HG02970 (cell line): ENCODE results near the gene PADI2.

Experiments
- ATAC-seq: cut with Tn5 transposase; IDR thresholded peaks from one replicate; pipeline ENCODE4 v1.9.1; 2021; ENCODE audit warnings: mild to moderate bottlenecking, moderate library complexity, moderate number of reproducible peaks; ENCODE audit not compliant: unreplicated experiment, low FRiP score

The PADI2 gene

DNA sequence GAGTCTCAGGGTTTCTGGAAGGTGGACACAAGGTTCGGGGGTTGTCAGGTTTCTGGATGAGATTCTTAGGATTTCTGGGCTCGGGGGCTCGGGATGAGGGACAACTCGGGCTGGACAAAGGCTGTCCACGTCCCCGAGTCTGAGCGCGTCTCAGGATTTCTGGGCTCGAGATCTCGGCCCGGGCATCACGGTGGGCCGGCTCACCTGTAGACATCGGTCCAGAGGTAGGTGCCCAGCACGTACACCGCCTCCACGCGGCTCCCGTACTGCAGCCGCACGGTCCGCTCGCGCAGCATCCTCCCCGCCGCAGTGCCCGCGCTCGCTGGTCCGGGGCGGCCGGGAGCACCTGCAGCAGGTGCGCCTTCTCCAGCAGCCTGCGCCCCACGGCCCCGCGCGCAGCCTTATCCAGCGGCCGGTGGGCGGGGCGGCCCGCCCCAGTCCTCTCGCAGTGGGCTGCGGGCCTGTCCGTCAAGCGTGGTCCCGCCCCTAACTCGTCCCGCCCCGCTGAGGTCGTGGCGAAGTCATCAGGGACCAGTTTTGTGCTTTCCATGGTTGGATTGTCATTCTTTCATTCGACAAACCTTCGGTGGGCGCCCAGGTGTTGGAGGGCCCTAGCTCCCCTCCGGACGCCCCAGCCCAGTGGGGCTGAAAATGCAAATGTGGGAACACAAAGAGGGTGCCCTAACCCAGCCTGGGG is at the start of gene PADI2:
Gene PADI2, minus strand, starts transcription at position 376 of the 697 bp plus-strand sequence. Its CDS starts 80 bp downstream, at position 296.
- no peak for ATAC-seq

DNA sequence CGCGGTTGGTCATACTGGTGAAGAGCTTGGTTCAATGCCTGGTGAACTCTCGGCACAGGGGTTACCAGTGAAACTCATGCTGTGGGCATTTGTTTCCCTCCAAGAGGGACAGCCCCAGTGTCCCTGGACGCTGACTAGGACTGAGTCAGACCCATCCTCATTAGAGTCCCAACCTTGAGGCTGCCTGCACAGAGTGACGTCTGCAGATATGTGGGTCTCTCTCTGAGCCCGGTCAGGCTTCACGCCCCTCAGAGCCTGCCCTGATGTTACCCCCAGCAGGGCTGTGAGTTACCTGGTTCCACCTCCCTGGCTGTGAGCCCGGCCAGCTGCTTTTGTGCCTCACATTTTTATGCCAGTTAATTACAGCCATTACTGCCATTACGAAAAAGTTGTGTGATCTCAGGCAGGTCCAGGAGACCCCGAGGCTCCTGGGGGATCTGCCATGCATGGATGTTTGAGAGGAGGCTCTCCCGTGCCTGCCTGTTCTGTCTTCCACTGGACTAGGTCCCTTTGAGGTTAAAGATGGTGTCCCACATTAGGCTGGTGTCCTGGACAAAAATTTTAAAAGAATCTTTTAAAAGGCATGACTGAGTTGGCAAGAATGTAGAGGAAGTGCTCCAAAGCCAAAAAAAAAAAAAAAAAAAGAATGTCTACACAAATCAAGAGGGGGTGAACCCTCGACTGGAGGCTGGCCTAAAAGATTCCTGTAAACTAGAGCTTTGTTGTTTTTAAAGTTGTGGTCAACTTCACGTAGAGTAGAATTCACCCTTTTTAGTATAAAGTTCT is 49.0 kb upstream of the PADI2 start:
- ATAC-seq: no peak

DNA sequence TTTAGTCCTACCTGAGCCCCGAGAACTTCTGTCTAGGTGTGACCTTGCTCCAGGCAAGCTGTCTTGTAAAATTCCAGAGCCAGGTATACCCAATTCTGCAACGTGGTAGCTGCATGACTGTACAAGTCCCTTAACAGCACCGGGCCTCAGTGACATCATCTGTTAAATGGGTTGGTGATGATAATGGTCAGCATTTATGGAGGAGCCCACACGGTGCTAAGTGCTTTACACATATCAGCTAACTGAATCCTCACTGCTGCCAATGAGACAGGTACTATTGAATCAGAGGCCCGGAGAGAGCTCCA is 48.5 kb upstream of the PADI2 start:
- no peak for ATAC-seq

DNA sequence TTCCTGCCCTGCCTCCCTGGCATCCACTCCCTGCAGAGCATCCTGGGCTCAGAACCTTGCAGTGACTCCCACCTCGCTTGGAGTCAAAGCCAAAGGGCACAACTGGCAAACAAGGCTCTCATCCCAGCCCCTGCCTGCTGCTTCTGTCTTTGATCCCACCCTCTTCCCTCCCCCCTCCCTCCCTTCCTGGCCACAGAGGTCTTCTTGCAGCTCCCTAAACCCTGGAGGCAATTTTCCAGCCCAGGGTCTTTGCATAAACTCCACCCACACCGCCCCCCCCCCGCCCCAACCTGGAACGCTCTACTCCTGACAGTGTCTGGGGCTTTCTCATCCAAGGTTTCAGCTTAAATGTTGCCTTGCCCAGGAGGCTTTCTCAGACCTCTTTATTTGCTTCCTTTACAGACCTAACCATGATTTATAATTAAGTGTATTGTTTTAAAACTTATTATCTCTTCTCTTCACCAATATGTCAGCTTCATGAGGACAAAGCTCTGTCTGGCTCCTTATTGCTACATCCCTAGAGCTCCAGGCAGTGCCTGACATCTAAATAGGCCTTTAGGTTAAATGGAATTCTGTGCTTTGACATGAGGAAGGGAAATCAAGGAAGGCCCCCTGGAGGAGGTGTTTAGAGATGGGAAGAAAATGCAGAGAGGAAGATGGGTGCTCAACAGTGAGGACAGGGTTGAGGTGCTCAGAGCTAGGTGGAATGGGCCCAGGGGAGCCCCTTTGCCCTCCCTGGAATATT is 48.0 kb upstream of the PADI2 start:
- ATAC-seq: no peak

DNA sequence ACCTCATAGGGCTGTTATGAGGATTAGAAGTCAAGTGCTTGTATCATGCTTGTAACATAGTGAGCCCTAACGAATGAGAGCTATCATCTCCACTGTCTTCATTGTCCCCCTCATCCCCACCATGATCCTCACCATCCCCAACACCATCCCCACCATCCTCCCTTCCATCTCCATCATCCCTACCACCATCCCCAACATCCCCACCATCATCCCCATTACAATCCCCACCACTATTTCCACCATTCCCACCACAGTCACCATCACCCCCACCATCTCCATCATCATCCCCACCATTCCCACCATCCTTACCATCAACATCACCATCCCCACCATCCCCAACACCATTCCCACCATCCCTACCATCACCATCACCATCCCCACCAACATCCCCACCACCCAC is 46.6 kb upstream of the PADI2 start:
- no peak for ATAC-seq

DNA sequence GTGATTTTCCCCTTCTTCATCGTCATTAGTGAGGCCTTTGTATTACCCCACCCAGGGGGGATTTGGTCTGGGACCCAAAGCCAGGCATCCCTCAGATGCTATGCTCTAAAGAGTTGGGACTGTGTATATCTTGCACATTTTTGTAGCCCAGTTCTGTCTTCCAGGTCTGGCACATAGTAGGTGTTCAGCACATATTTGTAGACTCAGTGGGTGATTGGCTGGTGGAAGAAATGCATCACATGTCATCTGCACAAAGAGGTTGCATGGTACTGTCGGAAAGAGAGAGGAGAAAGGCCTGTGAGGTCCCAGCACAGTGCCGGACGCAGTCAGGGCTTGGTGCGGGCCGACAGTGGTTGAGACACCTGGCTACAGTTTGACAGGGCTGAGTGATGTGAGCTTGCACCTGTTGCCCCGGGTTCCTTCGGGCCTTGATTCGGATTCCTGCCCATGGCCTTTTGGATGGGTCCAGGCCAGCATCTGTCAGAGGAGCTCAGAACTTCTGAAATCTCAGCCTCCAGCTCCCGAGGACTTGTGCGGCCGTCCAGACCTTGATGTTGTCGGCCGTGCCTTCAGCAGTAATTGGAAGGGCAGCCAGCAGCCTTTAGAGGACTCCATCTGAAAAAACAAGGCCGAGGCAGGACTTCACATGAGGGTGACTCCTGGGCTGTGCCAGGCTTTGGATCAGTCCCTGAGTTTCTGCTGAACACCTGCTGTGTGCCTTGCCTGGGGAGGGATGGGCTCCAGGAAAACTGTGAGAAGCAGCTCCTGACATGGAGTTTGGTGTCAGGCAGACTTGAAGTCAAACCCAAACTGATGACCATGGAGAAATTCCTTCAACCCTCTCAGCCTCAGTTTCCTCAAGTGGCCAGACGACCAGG is 44.8 kb upstream of the PADI2 start:
- no peak for ATAC-seq

DNA sequence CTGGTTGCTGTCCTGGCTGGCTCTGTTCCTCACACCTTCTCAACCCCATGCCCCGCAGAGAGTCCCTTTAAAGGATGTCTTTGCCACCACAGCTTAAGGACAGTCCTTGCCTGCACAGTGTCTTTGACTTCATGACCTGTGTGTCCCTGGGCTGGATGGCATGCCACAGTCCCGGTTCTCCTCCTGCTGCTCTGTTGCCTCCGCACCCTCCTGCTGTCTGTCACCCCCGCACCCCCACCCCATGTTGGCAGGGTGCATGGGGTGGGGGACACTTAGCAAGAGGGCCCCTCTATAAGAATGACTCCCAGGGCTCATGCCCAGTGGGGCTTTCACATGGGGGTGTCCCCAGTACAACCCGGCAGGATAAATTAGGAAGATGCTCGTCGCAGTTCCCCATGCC is 44.1 kb upstream of the PADI2 start:
- no peak for ATAC-seq

DNA sequence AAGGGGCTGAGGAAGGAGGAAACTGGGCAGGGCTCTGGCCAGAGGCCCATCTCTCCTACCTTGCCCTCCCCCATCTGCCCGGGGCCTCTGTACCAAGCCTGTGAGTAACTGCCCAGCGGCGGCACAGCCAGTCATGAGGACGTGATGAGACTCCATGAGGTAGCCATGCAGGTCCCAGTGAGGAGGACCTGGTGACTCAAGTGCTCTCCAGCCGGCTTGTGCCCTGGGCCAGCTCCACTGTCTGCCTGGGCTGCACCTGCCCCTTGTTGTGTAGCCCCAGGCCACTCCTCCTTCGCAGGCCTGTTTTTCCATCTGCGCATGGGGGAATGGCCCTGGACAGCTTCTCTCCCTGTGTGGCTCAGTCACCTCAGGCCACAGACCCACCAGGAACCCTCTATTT is 43.7 kb upstream of the PADI2 start:
- ATAC-seq: no peak

DNA sequence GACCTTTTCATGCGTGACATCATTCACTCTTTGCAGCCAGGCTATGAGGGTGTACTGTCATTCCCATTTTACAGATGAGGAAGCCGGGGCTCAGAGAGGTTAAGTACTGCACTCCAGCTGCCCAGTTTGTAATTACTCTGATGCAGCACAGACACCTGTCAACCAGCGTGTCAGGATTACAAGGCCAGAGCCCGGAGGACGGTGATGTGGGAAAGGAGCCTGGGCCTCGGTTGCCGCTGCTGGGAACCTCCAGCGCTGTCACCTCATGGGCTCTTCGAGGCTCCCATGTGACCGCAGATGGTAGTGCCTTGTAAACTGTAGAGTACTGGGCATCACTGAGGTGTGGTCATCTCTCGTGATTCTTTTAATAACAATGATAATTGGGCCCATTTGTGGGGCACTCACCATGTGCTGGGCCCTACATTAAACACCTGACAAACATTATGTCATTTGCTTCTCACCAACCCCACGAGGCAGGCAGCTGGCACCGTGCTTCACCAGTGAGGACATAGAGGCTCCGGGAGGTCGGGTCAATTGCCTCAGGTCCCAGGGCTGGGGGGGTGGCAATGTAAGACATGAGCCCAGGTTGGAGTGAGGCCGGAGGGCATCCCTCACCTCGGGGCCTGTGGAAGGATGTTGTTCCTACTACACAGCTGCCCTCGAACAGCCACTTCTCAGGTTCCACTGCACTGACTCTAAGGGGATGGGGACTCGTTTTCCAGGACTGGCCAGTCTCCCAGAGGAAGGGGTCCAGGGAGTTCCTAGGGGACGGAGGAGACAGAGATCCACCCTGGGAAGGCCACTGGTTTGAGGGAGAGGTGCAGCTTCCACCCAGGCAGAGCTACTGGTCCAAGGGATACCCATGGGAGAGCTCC is 42.9 kb upstream of the PADI2 start:
- ATAC-seq: no peak

DNA sequence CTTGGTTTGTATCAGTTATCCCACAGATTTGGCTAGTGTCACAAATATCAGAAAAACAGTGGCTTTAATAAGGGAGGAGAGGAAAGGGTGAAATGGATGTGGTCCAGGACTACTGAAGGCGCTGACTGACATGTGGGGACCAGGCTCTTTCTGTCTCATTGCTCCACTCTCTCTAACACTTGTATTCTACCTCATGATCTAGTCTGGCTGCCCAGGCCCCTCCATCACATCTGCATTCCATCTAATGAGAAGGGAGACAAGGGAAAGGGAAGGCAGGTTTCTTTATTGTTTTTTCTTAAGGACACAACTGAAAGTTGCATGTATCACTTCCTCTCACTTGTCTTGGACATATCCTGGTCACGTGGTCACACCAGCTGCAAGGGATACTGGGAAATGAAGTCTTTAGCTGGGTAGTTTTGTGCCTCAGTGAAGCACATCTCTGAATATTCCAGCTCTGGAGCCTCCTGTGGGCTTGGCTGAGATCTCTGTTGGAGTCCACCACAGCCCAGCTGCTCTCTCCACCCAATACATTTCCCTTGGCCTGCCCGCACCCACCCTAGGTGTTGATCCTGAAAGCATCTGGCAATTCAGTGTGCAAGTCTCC is 42.0 kb upstream of the PADI2 start:
- no peak for ATAC-seq

DNA sequence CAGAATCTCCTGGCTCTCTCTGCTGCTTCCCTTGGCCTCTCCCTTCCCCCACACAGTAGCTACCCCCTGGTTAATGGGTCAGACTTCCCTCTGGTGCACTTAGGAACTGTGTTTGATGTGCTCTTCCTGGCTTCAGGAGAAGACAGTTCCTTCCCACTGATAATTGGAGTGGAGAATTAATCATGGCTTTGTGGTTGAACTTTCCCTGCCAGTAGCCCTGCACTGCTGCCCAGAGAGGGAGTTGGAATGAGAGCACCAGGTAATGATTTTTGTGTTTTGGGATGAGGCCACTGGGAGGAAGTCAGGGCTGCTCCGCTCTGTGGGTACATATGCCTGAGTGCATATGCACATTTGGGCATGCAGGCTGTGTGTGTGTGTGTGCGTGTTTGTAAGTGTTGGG is 39.7 kb upstream of the PADI2 start:
- no peak for ATAC-seq

DNA sequence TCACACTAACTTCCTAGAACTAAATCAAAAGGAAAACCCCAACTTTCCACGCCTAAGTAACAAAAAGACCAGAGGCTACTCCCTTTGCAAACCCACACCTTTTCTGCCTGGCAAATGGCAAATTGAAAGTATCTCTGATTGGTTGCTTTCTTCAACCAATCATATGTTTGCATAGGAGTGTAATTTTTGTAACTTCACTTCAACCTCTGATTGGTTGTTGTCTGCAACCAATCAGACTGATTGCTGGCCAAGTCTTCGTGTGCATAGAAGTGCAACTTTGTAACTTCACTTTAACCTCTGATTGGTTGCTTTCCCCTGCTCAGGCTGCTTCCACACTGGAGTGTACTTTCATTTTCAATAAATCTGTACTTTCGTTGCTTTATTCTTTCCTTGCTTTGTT is 36.9 kb upstream of the PADI2 start:
- no peak for ATAC-seq

DNA sequence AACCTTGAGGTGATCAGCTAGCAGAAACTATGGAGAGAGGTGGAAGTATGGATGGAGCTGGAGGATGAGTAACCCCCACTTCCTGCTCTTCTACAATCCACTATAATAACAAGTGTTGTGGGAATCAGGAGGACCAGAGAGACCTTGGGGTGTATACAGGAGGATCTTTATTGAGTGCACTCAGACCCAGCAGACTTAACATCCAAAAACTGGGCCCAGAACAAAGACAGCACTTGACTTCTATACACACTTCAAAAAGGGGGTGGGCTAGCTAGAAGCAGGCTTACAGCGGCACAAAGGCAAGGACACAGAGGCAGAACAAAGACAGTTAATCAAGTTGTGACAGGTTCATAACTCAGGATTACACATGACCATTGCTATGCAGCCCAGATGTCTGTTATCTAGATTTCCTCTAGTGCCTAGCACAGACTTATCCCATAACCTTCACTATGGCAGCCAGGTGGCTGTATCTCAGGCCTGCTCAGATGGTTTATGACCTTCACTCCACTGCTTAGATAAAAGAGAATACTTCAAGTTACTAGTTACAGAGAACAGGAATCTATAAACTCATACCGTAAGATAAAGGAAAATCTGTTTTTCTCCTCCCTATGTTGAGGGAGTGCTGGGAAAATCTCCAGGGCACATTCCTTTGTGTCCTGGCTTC is 36.1 kb upstream of the PADI2 start:
- no peak for ATAC-seq

DNA sequence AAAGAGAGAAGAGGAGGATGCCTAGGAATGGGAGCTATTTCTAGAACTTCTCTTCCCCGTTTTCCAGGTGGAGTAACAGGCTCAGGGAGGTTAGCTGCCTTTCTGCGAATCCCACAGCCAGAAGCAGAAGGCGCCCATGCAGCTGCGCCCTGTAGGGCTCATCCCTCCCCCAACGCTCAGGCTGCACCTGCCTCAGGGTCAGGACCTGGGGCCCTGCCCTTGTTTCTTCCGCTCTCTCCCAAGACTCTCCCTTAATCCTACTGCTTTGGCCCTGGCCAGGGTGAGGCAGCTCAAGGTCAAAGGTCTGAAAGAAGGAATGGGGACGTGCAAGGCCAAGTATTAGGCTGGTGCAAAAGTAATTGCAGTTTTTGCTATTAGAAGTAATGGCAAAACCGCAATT is 30.5 kb upstream of the PADI2 start:
- no peak for ATAC-seq

DNA sequence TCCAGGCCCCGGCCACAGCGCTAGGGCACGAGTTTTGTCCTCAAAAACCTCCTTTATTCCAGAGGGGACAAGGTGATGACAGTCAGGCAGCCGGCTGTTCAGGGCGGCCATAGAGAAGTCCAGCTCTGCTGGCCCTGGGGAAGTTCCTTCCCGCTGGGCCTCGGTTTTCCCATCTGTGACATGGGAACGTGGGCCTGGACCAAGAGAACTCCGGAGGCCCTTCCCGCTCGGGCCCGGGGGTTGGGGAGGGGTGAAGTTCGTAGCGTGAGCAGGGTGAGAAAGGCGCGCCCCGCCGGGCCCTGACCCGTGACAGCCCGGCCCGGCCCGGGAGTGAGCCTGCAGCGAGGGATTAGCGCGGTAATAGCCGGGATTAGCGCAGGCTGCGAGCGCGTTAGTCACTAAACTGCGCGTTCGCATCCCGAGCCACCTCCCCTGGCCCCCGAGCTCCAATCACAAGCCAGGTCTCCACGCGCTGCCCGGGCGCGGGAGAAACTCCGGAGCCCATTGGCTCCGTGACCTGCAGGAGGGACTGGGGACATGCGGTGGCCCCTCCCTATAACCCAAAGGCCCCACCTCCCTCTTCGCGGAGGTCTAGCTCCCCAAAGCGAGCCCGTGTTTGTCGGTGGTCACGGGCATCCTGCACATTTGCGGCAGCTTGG is 29.8 kb upstream of the PADI2 start:
- no peak for ATAC-seq

DNA sequence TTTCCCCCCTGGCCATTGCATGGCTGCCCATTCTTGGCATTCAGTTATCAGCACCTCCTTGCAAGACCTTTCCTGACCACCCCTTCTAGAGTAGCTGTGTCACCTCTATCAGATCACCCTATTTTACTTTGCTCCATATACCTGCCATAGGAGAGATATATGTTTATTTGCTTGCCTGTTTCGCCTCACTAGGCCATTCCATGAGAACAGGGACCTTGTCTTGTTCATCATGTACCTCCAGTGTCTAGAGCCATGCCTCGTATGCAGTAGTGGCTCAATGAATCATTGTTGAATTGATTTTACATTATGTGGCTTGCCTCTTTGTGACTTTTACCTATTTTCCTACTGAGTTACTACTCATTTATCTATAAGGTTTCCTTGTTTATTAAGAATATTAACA is 26.4 kb upstream of the PADI2 start:
- ATAC-seq: no peak

DNA sequence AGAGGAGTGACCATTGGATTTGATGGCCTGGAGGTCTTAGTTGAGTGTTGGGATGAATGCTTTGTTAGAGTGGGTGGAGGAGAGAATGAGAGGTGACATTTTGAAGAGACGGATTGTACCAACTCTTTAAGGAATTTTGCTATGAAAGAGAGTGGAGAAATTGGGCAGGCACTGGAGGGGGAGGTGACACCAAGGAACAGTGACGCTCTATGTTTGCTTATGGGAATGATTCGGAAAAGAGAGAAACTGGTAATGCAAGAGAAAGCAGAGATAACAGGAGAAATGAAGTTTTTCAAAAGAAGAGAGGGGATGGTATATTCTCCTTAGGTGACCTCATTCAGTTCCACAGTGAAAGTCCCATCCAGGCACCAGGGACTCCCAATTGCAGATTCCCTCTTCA is 24.5 kb upstream of the PADI2 start:
- ATAC-seq: no peak

DNA sequence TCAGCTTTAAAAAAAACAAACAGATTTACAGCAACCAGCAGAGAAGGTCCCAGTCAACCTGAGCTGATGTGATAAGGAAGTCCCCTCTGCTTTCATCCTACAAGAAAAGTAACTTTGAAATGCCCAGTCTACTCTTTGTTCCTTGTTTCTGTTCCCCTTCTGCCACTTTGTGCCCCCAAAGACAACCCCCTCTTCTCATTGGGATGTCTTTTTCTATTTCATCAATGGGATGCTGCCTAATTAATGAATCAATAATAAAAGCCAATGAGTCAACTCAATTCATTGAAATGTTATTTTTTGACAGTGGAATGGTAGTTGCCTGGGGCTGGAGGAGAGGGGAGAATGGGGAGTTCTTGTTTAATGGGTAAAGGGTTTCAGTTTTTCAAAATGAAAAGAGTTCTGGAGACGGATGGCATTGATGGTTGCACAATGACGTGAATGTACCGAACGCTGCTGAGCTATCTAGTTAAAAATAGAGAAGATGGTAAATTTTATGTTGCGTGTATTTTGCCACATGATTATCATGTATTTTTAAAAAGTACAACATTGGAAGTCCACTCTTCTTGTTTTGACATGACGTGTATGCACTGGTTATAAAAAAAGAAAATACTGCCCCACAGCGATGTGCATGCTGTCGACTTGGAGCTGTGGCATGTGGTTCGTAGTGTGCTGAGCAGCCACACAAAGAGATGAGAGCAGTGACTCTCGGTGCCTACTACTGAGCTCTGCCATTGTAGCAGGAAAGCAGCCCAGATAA is 22.4 kb upstream of the PADI2 start:
- no peak for ATAC-seq
